GM23338 (cell line): ENCODE results near the gene CERK.
"Not testable (repeated sequence)": the region's sequence is repeated elsewhere in the genome, so short reads cannot be mapped to it uniquely, and the experiment has no call there.

ENCODE experiments used
- ETS1 ChIP-seq: IDR thresholded peaks from 2 replicates; pipeline ENCODE4 v1.6.1; 2016; ENCODE audit warnings: antibody characterized with exemption
- POLR2AphosphoS5 ChIP-seq: IDR thresholded peaks from 2 replicates; pipeline ENCODE4 v1.6.1; 2016; ENCODE audit warnings: antibody characterized with exemption, low read depth

DNA sequence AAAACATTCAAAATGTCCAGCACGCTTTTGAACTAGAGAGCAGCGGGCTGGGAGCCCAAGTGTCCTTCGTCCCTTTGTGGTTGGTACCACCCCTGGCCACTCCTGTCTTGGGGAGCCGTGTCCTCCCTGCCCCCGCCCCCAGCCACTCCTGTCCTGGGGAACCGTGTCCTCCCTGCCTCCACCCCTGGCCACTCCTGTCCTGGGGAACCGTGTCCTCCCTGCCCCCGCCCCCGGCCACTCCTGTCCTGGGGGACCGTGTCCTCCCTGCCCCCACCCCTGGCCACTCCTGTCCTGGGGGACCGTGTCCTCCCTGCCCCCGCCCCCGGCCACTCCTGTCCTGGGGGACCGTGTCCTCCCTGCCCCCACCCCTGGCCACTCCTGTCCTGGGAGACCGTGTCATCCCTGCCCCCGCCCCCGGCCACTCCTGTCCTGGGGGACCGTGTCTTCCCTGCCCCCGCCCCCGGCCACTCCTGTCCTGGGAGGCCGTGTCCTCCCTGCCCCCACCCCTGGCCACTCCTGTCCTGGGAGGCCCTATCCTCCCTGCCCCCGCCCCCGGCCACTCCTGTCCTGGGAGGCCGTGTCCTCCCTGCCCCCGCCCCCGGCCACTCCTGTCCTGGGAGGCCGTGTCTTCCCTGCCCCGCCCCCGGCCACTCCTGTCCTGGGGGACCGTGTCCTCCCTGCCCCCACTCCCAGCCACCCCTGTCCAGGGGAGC lies 102.9 kb downstream of the CERK start:
- not testable (repeated sequence) for TF ChIP-seq ETS1, POLR2AphosphoS5
